Measurements from ENCODE around the gene JAKMIP2.

The JAKMIP2 gene

GRCh38 chr5:147687118-147687517, 95.4 kb downstream of the JAKMIP2 start:
- no peak overlapping the region for H3K4me3 ChIP-seq (replicated peaks; ENCODE audit: insufficient read depth, low read length)
- no peaks in the 10 kb centered on the region for H3K27me3 ChIP-seq (ENCODE audit: insufficient read depth, poor library complexity, severe bottlenecking)
- TF ChIP-seq CTCF (IDR thresholded peaks at IDR 0.05; ENCODE audit: insufficient read depth, low read length): no peak
- no peak for TF ChIP-seq POLR2AphosphoS5 (IDR thresholded peaks at IDR 0.05; ENCODE audit: low read depth)
- TF ChIP-seq SPI1 (IDR thresholded peaks at IDR 0.05; ENCODE audit: borderline replicate concordance, low read depth): no peak
- TF ChIP-seq GABPA (IDR thresholded peaks at IDR 0.05; ENCODE audit: low read depth): no peak
- TF ChIP-seq, protein P1, sequence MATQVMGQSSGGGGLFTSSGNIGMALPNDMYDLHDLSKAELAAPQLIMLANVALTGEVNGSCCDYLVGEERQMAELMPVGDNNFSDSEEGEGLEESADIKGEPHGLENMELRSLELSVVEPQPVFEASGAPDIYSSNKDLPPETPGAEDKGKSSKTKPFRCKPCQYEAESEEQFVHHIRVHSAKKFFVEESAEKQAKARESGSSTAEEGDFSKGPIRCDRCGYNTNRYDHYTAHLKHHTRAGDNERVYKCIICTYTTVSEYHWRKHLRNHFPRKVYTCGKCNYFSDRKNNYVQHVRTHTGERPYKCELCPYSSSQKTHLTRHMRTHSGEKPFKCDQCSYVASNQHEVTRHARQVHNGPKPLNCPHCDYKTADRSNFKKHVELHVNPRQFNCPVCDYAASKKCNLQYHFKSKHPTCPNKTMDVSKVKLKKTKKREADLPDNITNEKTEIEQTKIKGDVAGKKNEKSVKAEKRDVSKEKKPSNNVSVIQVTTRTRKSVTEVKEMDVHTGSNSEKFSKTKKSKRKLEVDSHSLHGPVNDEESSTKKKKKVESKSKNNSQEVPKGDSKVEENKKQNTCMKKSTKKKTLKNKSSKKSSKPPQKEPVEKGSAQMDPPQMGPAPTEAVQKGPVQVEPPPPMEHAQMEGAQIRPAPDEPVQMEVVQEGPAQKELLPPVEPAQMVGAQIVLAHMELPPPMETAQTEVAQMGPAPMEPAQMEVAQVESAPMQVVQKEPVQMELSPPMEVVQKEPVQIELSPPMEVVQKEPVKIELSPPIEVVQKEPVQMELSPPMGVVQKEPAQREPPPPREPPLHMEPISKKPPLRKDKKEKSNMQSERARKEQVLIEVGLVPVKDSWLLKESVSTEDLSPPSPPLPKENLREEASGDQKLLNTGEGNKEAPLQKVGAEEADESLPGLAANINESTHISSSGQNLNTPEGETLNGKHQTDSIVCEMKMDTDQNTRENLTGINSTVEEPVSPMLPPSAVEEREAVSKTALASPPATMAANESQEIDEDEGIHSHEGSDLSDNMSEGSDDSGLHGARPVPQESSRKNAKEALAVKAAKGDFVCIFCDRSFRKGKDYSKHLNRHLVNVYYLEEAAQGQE (IDR thresholded peaks at IDR 0.05; ENCODE audit: insufficient replicate concordance, low read depth): no peak
- no peak overlapping the region for H3K27ac ChIP-seq (replicated peaks)
- no peak for DNase-seq (ENCODE audit: low read depth in 1 of 2, low spot score in 1 of 2)

DNA sequence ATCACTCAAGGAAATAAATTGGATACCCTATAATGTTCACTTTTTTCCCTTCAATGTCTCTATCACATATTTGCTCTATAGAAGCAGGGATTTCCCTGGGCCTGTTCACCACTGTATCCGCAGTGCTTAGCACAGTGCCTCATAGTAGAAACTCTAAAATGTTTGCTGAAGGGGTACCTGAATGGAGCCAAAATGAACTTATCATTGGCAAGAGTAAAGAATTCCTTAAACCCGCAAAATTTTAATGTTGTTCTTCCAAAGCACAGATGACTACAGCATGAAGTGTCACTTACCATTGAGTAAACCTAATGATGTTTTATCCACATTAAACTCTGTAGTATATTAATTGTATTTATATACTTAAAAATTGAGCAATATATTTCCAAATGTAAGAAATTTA, 96.1 kb downstream of the JAKMIP2 start:
- Histone ChIP-seq H3K27ac (replicated peaks) (no peak overlapping the region), H3K27me3 (ENCODE audit: insufficient read depth, poor library complexity, severe bottlenecking) (no peaks in the 10 kb centered on the region), H3K4me3 (replicated peaks; ENCODE audit: insufficient read depth, low read length) (no peak overlapping the region)
- TF ChIP-seq CTCF (IDR thresholded peaks at IDR 0.05; ENCODE audit: insufficient read depth, low read length): no peak
- no peak for TF ChIP-seq SPI1 (IDR thresholded peaks at IDR 0.05; ENCODE audit: borderline replicate concordance, low read depth)
- no peak for TF ChIP-seq POLR2AphosphoS5 (IDR thresholded peaks at IDR 0.05; ENCODE audit: low read depth)
- TF ChIP-seq GABPA (IDR thresholded peaks at IDR 0.05; ENCODE audit: low read depth): no peak
- TF ChIP-seq, protein P1 (IDR thresholded peaks at IDR 0.05; ENCODE audit: insufficient replicate concordance, low read depth): no peak
- DNase-seq (ENCODE audit: low read depth in 1 of 2, low spot score in 1 of 2): no peak

- Histone ChIP-seq H3K27me3 (ENCODE audit: insufficient read depth, poor library complexity, severe bottlenecking) (no peaks in the 10 kb centered on the region), H3K27ac (replicated peaks) (no peak overlapping the region), H3K4me3 (replicated peaks; ENCODE audit: insufficient read depth, low read length) (no peak overlapping the region)
- no peak for TF ChIP-seq CTCF (IDR thresholded peaks at IDR 0.05; ENCODE audit: insufficient read depth, low read length)
- TF ChIP-seq POLR2AphosphoS5 (IDR thresholded peaks at IDR 0.05; ENCODE audit: low read depth): no peak
- TF ChIP-seq GABPA (IDR thresholded peaks at IDR 0.05; ENCODE audit: low read depth): no peak
- no peak for TF ChIP-seq SPI1 (IDR thresholded peaks at IDR 0.05; ENCODE audit: borderline replicate concordance, low read depth)
- TF ChIP-seq, protein P1 (IDR thresholded peaks at IDR 0.05; ENCODE audit: insufficient replicate concordance, low read depth): no peak
- no peak for DNase-seq (ENCODE audit: low read depth in 1 of 2, low spot score in 1 of 2)
These were observed 96.5 kb downstream of the JAKMIP2 start for GRCh38 chr5:147685993-147686392.

All from HL-60 (cell line).